Esophagus (tissue), 2 donors: Measurements from ENCODE around the gene FGD6. TPM values are rescaled to one million over a fixed set of nuclear protein-coding genes. Genes with fewer than 3 reads are reported as not detected.
"Not testable (repeated sequence)": the region's sequence is repeated elsewhere in the genome, so short reads cannot be mapped to it uniquely, and the experiment has no call there.

ENCODE experiments used
- H3K27ac ChIP-seq, 2 donors: one replicate each; pipeline ENCODE4 v1.5.1; 2013; ENCODE audit warnings: low read depth in 2 of 2, mild to moderate bottlenecking in 2 of 2, inconsistent platforms in 1 of 2, low read length in 1 of 2, moderate library complexity in 1 of 2
- H3K27me3 ChIP-seq, 2 donors: one replicate each; pipeline ENCODE4 v1.6.1; 2013; ENCODE audit warnings: low read length in 2 of 2, control low read depth in 1 of 2, mild to moderate bottlenecking in 1 of 2; ENCODE audit not compliant: insufficient read depth in 2 of 2, control insufficient read depth in 1 of 2
- H3K36me3 ChIP-seq, 2 donors: one replicate each; pipeline ENCODE4 v1.6.1; 2013; ENCODE audit warnings: low read length in 1 of 2; ENCODE audit not compliant: control insufficient read depth in 2 of 2, insufficient read depth in 2 of 2
- H3K4me1 ChIP-seq, 2 donors: one replicate each; pipeline ENCODE4 v1.6.1; 2013; ENCODE audit warnings: low read length in 1 of 2; ENCODE audit not compliant: control insufficient read depth in 2 of 2, insufficient read depth in 2 of 2
- H3K4me3 ChIP-seq, 2 donors: one replicate each; pipeline ENCODE4 v1.5.1; 2013; ENCODE audit warnings: low read length in 2 of 2, mild to moderate bottlenecking in 2 of 2, low read depth in 1 of 2, moderate library complexity in 1 of 2
- H3K9me3 ChIP-seq, 2 donors: one replicate each; pipeline ENCODE4 v1.6.1; 2013; ENCODE audit warnings: mild to moderate bottlenecking in 2 of 2, low read depth in 1 of 2, low read length in 1 of 2, moderate library complexity in 1 of 2; ENCODE audit not compliant: control insufficient read depth in 2 of 2, insufficient read depth in 1 of 2
- WGBS, 2 donors: extraction: QIAGEN DNeasy Blood & Tissue Kit; methylation state at CpG; one replicate each; pipeline ENCODE4 v1.1.7; 2013; 5-methylcytosine and 5-hydroxymethylcytosine counted together
- polyA plus RNA-seq, 2 donors: library from polyadenylated mRNA; stranded (reverse); fragments of 200-250 nt; gene quantifications; one replicate each; pipeline ENCODE4 v1.2.3, GENCODE V29; 2013
- donor health status: healthy with polysubstance abuse.
- donor health status: Bipolar disorder and iron deficiency.

FGD6 gene
- polyA plus RNA-seq, 2 donors: 2.2 to 2.3 TPM

DNA sequence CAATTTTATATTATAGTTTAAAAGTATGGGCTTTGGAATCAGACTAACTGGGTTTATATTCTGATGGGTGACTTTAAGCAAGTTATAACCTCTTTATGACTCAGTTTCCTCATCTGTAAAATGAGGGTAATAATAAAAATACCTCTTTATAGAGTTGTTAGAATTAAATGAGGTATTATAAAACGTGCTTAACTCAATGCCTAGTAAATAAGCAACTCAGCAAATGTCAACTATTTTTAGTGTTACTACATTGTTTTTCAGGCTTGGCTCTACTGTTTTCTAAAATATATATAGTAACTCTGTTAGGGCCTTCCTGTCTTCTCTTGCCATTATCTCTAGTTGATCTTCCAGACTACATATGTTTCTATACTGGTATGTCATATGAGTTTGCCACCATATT, 20.9 kb upstream of the FGD6 start:
- H3K27me3 ChIP-seq: no peaks in the 10 kb centered on the region
- no peaks in the 10 kb centered on the region for H3K9me3 ChIP-seq
- no peaks in the 10 kb centered on the region for H3K4me1 ChIP-seq
- H3K36me3 ChIP-seq: no peaks in the 10 kb centered on the region
- WGBS, 2 donors: 75 to 85% methylated on average over 1 of the region's 1 CpG
- H3K27ac ChIP-seq: no peak overlapping the region
- no peak overlapping the region for H3K4me3 ChIP-seq

DNA sequence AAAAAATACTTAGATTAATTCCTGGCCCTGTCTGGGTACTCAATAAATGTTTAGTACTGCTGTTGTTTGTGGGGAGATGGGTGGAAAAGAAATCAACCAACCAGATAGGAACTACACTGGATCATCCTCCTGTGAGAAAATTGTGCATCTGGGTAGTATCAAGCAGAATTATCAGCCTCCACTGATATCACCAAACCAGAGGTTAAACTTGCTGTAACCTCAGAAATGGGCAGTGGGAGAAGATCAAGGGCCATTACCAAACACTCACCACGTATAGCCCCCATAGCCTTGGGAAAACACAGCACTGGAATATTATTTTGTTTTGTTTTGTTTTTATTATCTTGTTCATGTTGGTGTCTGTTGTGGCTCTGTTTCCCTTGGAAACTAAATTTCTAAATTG, 20.0 kb upstream of the FGD6 start:
- H3K27ac ChIP-seq: no peak overlapping the region
- H3K4me1 ChIP-seq: no peaks in the 10 kb centered on the region
- H3K36me3 ChIP-seq: no peaks in the 10 kb centered on the region
- no peak overlapping the region for H3K4me3 ChIP-seq
- H3K27me3 ChIP-seq: no peaks in the 10 kb centered on the region
- H3K9me3 ChIP-seq: no peaks in the 10 kb centered on the region
- 44 to 60% methylated on average over 1 of the region's 1 CpG for WGBS, 2 donors

DNA sequence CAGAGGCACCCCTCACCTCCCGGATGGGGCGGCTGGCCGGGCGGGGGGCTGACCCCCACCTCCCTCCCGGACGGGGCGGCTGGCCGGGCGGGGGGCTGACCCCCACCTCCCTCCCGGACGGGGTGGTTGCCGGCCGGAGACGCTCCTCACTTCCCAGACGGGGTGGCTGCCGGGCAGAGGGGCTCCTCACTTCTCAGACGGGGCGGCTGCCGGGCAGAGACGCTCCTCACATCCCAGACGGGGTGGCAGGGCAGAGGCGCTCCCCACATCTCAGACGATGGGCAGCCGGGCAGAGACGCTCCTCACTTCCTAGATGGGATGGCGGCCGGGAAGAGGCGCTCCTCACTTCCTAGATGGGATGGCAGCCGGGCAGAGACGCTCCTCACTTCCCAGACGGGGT, 18.4 kb upstream of the FGD6 start:
- H3K4me1 ChIP-seq, H3K36me3 ChIP-seq, H3K4me3 ChIP-seq, H3K27me3 ChIP-seq, H3K9me3 ChIP-seq, H3K27ac ChIP-seq: not testable (repeated sequence)
- WGBS, 2 donors: 94 to 97% methylated on average over 24 to 31 of the region's 31 CpGs

DNA sequence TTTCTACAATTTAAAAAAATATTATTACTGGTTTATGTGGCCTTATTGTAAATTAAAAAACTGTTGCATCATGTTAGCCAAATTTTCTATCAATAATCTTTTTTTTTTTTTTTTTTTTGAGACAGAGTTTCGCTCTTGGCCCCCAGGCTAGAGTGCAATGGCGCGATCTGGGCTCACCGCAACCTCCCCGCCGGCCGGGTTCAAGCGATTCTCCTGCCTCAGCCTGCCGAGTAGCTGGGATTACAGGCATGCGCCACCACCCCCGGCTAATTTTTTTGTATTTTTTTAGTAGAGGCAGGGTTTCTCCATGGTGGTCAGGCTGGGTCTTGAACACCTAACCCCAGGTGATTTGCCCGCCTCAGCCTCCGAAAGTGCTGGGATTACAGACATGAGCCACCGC, 16.9 kb upstream of the FGD6 start:
- H3K4me1 ChIP-seq, H3K27me3 ChIP-seq, H3K36me3 ChIP-seq, H3K27ac ChIP-seq, H3K4me3 ChIP-seq, H3K9me3 ChIP-seq: not testable (repeated sequence)
- 97 to 98% methylated on average over 14 of the region's 14 CpGs for WGBS, 2 donors

DNA sequence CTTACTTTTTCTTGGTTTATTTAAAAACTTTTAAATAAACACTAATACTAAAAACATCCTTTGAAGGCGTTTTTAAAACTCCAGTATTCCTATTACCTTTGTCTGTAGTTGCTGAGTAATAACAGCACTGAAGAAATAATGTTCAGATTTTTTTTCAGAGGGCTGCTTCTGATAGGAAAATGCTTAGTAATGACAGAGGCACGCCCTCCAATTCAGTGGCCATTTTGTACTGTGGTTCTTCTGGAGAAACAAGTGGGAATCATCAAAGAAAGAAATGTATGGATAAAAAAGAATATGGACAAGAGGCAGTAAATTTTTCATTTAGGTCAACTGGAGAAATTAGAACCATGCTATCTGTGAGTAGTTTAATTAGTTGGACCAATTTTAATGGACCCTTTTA, 13.9 kb upstream of the FGD6 start:
- WGBS, 2 donors: 60 to 64% methylated on average over 2 of the region's 2 CpGs
- Histone ChIP-seq H3K36me3 (no peaks in the 10 kb centered on the region), H3K27me3 (no peaks in the 10 kb centered on the region), H3K4me1 (no peaks in the 10 kb centered on the region), H3K4me3 (no peak overlapping the region), H3K27ac (no peak overlapping the region), H3K9me3 (no peaks in the 10 kb centered on the region)

DNA sequence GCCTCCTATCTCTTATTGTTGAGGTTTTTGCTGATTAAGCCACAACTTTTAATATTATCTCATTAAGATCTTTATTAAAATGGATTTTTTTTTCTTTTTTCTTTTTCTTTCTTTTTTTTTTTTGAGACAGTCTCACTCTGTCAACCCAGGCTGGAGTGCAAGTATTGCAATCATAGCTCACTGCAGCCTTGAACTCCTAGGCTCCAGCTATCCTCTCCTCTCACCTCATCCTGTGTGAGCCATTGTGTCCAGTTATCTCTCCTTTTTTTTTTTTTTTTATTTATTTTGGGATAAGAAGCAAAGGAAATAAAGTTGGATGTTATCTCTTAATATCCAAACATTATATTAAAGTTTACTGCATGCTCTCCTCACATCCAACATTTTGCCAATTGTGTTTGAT, 13.0 kb upstream of the FGD6 start:
- no peak overlapping the region for H3K4me3 ChIP-seq
- no peaks in the 10 kb centered on the region for H3K4me1 ChIP-seq
- no peaks in the 10 kb centered on the region for H3K36me3 ChIP-seq
- no peak overlapping the region for H3K27ac ChIP-seq
- H3K27me3 ChIP-seq: no peaks in the 10 kb centered on the region
- H3K9me3 ChIP-seq: no peaks in the 10 kb centered on the region

DNA sequence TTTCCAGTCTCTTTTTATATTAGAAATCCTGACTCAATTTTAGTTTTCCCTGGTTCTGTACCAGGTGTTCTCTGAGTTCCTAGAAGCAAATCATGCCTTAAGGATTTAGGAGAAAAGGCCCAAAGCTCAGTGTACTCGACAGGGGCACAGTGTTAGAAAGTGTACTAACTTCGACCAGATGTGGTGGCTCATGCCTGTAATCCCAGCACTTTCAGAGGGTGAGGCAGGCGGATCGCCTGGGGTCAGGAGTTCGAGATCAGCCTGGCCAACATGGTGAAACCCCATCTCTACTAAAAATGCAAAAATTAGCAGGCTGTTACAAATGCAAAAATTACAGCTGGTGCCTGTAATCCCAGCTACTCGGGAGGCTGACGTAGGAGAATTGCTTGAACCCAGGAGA, 12.4 kb upstream of the FGD6 start:
- H3K27me3 ChIP-seq: no peaks in the 10 kb centered on the region
- H3K36me3 ChIP-seq: no peaks in the 10 kb centered on the region
- no peak overlapping the region for H3K4me3 ChIP-seq
- no peak overlapping the region for H3K27ac ChIP-seq
- no peaks in the 10 kb centered on the region for H3K4me1 ChIP-seq
- no peaks in the 10 kb centered on the region for H3K9me3 ChIP-seq
- 83 to 90% methylated on average over 7 of the region's 7 CpGs for WGBS, 2 donors

DNA sequence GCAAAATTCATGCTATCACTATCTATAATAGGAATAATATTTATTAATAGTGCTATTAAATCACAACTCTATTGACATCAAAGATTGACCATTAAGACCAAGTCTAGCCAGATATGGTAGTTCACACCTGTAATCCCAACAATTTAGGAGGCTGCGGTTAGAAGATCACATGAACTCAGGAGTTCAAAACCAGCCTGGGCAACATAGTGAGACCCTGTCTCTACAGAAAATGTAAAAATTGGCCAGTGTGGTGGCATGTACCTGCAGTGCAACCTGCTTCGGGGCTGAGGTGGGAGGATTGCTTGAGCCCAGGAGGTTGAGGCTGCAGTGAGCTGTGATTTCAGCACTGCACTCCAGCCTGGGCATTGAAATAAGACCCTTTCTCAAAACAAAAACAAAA, 11.3 kb upstream of the FGD6 start:
- Histone ChIP-seq H3K27ac (no peak overlapping the region), H3K4me3 (no peak overlapping the region)
- 93 to 96% methylated on average over 2 of the region's 2 CpGs for WGBS, 2 donors

DNA sequence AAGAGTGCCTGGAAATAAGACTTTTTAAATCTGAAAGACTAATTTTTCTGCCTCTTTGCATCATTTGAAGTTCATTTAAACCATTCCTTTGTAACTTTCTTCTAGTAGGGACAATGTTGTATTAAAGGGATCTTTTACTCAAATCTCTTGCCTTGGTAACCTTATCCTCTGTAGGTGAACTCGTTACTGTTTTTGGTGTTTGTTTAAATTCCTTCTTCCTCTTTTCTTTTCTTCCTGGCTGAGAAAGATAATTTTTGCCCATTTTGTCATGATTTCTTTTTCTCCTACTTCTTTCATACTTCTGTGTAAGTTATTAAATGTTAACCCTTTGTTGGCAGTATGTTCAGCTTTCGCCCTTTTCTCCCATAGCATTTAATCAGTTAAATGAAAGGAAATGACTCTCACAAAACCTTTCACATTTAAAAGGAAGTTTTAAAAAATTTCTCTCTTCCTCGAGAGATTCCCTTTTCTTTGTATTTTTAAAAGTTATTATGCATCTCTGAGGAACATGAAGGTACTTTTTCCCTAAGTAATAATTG, 10.6 kb upstream of the FGD6 start:
- no peaks in the 10 kb centered on the region for H3K27me3 ChIP-seq
- no peaks in the 10 kb centered on the region for H3K4me1 ChIP-seq
- 63 to 71% methylated on average over 3 of the region's 3 CpGs for WGBS, 2 donors
- H3K27ac ChIP-seq: no peak overlapping the region
- H3K9me3 ChIP-seq: no peaks in the 10 kb centered on the region
- no peak overlapping the region for H3K4me3 ChIP-seq
- peaks cover 0 to 4% of the 10 kb centered on the region in 2 donors for H3K36me3 ChIP-seq

More for the DNA sequence above, 11.3 kb upstream of the FGD6 start:
- Histone ChIP-seq H3K36me3 (peaks cover 0 to 4% of the 10 kb centered on the region in 2 donors), H3K9me3 (no peaks in the 10 kb centered on the region), H3K4me1 (no peaks in the 10 kb centered on the region), H3K27me3 (no peaks in the 10 kb centered on the region)

DNA sequence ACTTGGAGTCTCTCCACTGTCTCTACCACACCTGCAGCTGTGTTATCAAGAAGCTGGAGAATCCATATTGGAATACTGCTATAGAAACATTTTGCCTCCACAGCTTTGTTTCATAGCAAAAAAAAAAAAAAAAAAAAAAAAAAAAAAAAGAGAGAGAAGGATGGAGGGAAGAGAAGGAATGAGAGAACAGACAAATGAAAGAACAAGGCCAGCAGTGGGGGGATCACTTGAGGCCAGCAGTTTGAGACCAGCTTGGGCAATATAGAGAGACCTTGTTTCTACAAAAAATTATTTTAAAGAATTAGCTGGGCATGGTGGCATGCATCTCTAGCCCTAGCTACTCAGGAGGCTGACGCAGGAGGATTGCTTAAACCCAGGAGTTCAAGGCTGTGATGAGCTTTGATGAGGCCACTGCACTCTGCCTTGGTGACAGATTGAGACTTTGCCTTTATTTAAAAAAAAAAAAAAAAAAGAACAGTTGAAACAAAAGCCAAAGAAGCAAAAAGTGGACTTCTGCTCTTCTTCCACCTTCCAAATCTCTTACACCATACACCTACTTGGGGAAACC, 8.5 kb upstream of the FGD6 start:
- peaks cover 0 to 4% of the 10 kb centered on the region in 2 donors for H3K36me3 ChIP-seq

More for the DNA sequence above, 8.5 kb upstream of the FGD6 start:
- WGBS, 2 donors: 96 to 100% methylated on average over 1 of the region's 1 CpG
- H3K27me3 ChIP-seq: no peaks in the 10 kb centered on the region
- no peaks in the 10 kb centered on the region for H3K9me3 ChIP-seq
- no peak overlapping the region for H3K4me3 ChIP-seq
- H3K4me1 ChIP-seq: no peaks in the 10 kb centered on the region
- no peak overlapping the region for H3K27ac ChIP-seq
